Stimulated activated CD4-positive, alpha-beta T cell treated with anti-CD3 and anti-CD28 coated beads, TNF-alpha, amount 100 ng/mL, for 4 hours (primary cell): ENCODE measurements around the gene APOB.
"Not testable (repeated sequence)": the region's sequence is repeated elsewhere in the genome, so short reads cannot be mapped to it uniquely, and the experiment has no call there.

ENCODE experiments used
- DNase-seq, 3 experiments: peaks; one replicate each; pipeline ENCODE4 v3.0.0-alpha.2; 2020; ENCODE audit warnings: low read depth in 3 of 3

Gene APOB

GRCh38 chr2:21032338-21033236, 11.3 kb downstream of the APOB start:
- DNase-seq: no peak

GRCh38 chr2:21030983-21031968, 12.6 kb downstream of the APOB start:
- no peak for DNase-seq

DNA sequence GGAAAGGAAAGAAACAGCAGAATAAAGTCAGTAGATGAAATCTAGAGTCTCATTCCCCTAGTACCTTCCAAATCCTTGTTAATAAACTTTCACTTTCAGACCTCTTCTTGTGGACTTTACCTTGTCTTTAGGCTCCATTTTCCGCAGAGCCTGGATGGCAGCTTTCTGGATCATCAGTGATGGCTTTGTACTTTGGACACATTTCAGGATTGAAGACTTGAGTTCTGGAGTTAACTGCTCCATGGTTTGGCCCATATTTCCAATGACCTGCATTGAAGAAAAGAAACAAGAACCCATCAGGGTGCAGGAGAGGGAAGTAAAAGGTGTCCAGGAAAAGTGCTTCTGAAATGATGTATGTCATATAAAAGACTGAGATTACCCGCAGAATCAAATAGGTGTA, 14.4 kb downstream of the APOB start:
- no peak for DNase-seq

DNA sequence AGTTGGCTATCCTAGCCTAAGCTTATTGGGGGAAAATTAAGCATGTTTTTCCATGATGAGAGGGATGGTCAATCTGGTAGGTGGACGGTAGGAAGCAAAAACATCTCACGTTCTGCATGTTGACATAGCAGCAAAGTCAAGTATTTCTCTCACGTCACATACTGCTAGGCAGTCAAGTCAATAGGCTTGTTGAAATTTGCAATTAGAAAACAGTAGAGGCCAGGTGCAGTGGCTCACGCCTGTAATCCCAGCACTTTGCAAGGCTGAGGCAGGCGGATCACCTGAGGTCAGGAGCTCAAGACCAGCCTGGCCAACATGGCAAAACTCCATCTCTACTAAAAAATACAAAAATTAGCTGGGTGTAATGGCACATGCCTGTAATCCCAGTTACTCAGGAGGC, 14.9 kb downstream of the APOB start:
- DNase-seq: not testable (repeated sequence)

DNA sequence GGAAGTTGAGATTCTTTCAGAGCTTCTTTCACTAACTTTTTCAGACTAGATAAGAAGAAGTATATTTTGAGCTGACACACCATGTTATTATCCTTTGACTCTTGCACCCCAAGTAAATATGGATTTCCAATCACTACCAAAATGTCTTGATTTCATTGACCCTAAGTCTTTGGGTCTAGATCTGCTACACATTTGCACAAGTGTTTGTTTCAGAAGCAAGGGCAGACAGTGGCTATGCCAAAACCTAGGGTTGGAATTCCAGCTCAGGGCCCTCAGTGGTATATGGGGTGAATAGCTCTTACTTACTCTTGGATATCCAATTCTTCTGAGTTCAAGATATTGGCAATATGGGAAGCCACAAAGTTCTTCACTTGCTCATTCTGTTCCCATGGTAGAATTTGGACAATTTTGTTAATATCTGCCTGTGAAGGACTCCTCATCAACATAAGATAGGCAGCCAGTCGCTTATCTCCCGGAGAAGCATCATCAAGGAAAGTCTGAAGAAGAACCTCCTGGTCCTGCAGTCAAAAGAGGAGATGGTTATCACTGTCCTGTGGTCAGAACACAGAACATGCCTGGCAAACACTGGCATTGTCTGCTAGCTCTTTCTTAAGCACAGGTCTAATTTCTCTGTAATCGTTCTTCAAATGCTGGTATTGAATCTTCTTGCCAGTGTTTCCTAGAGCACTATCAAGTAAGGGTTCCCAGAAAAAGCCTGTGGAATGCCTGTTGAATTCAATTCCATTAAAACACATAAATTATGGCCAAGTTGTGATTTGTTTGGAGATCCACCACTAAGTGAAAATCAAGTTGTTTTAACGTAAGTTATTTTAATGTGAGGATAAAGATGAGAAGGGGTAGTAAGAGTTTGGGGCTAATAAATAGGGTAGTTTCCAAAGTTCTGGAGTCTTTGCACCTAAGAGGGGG, 15.6 kb downstream of the APOB start:
- DNase-seq: no peak

- DNase-seq: no peak
Observed at GRCh38 chr2:21026479-21027282, 17.2 kb downstream of the APOB start.

- DNase-seq: no peak
Observed at GRCh38 chr2:21025690-21026478, 18.0 kb downstream of the APOB start.

DNA sequence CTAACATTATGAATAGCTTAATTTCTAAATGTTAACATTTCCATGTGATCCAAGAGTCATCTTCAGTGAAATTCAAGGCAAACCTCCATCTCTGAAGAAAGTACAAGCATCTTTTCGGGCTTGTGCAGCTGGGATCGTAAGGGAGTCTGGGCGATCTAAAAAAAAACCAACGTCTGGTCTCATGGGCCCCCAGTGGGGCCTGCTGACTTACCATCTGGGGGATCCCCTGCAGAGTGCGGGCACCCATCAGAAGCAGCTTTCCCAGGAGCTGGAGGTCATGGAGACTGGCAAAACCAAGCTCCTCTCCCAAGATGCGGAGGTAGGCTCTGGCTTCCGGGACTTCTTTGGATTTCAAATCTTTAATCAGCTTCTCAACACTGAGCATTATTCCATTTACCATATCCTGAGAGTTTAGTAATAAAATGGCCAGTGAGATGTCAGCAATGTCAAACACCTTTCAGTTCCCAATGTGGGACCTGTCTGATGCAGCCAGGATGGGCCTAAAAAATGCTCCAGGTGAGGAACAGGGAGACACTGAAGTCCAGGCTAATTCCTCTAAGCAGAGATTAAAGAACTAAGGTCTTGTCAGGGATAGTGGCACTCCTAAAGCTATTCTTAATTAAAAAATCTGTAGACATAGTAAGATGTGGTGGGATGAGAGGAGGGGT, 19.0 kb downstream of the APOB start:
- no peak for DNase-seq

- DNase-seq: no peak
Observed at GRCh38 chr2:21024198-21024597, 19.7 kb downstream of the APOB start.

- no peak for DNase-seq
Observed at GRCh38 chr2:21023419-21024181, 20.3 kb downstream of the APOB start.

DNA sequence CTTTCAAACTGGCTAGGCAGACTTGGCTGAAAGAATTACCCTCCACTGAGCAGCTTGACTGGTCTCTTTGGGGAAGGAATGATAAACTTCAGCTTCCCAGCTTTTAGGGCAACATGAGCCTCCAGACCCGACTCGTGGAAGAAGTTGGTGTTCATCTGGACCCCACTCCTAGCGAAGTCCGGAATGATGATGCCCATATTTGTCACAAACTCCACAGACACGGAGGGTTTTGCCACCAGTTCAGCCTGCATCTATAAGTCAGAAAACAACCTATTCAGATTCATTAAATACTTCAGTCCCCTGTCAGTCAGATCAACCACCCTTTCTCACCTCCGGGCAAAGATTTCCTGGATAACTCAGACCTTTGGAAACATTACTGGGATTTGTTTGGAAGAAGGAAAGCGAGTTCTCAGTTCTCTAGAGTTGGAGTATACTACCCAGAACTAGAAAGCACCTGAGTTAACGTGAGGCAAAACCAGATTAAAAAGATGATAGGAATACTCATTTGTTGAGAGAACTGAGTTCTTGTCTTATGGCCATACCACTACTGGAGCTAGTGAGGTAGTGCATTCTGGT, 21.0 kb downstream of the APOB start:
- no peak for DNase-seq

DNA sequence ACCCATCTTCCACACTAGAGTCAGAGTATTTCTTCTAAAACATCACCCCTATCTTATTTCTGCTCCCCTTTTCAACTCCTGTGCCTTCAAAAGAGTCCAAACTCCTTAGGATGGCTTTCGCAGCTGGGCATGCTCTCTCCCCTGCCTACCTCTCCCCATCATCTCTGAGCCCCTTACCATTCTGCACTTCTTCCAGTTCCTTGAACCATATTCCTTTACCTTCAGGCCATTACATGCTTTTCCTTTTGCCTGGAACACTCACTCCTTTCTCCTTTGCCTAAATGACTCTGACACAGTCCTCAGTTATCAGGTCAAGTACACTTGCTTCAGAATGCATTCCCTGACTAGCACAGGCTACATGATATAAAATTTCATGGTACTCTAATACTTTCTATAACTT, 22.4 kb downstream of the APOB start:
- DNase-seq: no peak

- DNase-seq: no peak
Observed at GRCh38 chr2:21020668-21021288, 23.1 kb downstream of the APOB start.

DNA sequence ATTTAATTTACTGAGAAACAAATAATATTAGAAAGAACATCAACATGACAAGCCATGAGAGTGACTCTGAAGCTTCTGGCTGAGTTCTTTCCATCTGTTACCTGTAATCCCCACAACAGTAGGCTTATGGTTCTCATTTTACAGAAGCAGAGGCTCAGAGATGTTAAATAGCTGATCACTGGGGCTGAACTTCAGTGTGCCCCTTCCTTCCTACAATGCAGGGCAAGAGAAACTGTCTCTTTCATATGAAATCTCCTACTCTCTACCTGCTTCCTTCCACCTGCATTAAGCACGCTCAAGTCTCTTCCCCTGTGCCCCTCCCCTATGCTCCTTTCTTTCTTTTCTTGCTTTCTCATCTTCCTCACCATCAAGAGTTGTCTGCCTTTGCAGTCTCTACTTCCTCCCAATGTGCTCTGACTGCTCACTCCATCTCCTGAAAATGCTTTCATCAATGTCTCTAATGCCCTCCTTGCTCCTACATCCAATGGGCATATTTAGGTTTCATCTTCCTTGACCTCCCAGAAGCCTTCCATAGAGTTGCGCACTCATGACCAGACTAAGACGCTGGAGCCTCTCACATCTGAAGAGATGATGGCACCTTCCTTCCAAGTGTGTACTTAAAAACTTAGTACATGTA, 23.7 kb downstream of the APOB start:
- no peak for DNase-seq

GRCh38 chr2:21019678-21020021, 24.2 kb downstream of the APOB start:
- no peak for DNase-seq

DNA sequence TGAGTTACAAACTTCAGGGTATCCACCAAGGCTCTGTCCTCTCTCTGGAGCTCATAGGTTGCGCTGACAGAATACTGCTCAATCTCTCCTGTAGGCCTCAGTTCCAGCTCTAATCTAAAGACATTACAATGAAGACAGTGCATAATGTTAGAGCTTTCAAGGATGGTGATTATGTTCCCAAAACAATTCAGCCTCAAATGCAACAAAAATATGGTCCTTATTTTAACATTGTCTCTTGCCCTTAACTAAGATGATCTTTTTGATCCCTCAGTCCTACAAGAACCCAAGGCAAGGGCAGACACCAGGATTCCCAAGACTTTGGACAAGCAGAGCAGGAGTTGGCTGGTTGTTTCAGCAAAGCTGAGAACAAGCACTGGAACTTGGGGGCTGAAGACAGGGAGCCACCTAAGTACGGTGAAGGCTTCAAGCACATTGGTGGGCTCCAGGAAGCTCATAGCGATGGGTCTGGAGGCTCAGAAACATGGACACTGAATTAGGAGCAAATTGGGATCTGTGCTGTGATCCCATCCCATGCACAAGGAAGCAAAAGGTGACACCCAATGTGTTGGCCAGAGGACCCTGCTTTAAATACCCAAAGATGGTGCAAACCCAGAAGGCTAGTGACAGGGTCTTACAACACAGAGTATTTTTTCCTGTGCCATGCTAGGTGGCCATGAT, 24.7 kb downstream of the APOB start:
- no peak for DNase-seq

- no peak for DNase-seq
Observed at GRCh38 chr2:21018290-21018689, 25.6 kb downstream of the APOB start.
